RWPE2 (cell line): ENCODE measurements around the gene LEUTX.

Source experiments
- ATAC-seq: fragments of 200-7000 bp; cut with Tn5 transposase; 3 replicates; pipeline ENCODE4 v1.9.1; 2021; ENCODE audit warnings: low read depth
- DNase-seq: peaks from one replicate; pipeline ENCODE4 v3.0.0-alpha.2; 2020; ENCODE audit warnings: low spot score
- H3K27ac ChIP-seq: fragments of 450-650 bp; 2 replicates; pipeline ENCODE4 v1.5.1; 2017; ENCODE audit warnings: mild to moderate bottlenecking; ENCODE audit not compliant: poor library complexity, severe bottlenecking
- H3K27me3 ChIP-seq: fragments of 250-450 bp; sonication (Bioruptor Pico); 2 replicates; pipeline ENCODE4 v1.5.1; 2021; ENCODE audit warnings: mild to moderate bottlenecking, moderate library complexity; ENCODE audit not compliant: insufficient read depth, poor library complexity, severe bottlenecking
- H3K36me3 ChIP-seq: fragments of 250-450 bp; sonication (Bioruptor Pico); 2 replicates; pipeline ENCODE4 v1.5.1; 2020; ENCODE audit warnings: low read depth, mild to moderate bottlenecking, moderate library complexity
- H3K4me1 ChIP-seq: fragments of 250-450 bp; sonication (Bioruptor Pico); 2 replicates; pipeline ENCODE4 v1.5.1; 2021; ENCODE audit warnings: mild to moderate bottlenecking, moderate library complexity; ENCODE audit not compliant: insufficient read depth, poor library complexity, severe bottlenecking
- H3K4me3 ChIP-seq: fragments of 250-450 bp; sonication (Bioruptor Pico); 2 replicates; pipeline ENCODE4 v1.5.1; 2021; ENCODE audit warnings: mild to moderate bottlenecking, moderate library complexity; ENCODE audit not compliant: severe bottlenecking
- H3K9me3 ChIP-seq: fragments of 250-450 bp; sonication (Bioruptor Pico); 2 replicates; pipeline ENCODE4 v1.5.1; 2021; ENCODE audit warnings: mild to moderate bottlenecking, moderate library complexity; ENCODE audit not compliant: severe bottlenecking
- CTCF ChIP-seq: fragments of 450-650 bp; IDR thresholded peaks from one replicate; pipeline ENCODE4 v1.5.1; 2017; ENCODE audit warnings: mild to moderate bottlenecking, moderate library complexity; ENCODE audit not compliant: poor library complexity, severe bottlenecking

The LEUTX gene

GRCh38 chr19:39816287-39817048 is 37.8 kb downstream of the LEUTX start:
- TF ChIP-seq CTCF = no peak
- Histone ChIP-seq H3K4me1 (no peaks in the 10 kb centered on the region), H3K27me3 (no peaks in the 10 kb centered on the region), H3K4me3 (no peak overlapping the region), H3K36me3 (no peaks in the 10 kb centered on the region), H3K9me3 (no peaks in the 10 kb centered on the region), H3K27ac (no peak overlapping the region)
- ATAC-seq (no peak), DNase-seq (peak; percentile 4)

DNA sequence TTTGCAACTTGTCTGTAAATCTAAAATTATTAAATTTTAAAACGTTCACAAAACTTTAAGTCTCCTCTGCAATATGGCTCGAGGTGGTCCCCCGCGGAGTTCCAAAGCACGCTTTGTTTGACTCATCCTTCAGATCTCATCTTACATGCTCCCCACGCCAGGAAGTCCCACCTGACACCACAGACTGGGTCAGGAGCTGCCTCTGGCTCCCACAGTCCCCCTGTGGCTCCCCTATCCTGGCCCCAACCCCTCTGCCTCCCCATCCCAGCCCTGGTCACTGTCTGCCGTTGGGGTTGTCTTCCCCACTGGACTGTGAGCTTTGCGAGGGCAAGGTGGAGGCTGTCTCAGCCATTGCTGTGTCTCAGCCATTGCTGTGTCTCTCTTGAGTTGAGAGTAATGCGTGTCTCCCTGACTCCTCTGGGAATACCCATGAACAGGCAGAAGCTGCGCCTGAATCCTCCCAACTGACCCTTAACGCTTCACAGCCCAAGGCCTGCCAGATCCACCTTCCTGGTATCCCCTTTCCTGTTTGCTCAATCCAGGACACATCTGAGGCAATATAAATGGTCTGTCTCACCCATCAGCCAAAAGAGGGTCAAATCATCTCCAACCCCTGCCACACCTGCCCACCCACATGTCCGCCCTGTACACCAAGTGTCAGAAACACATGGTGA is 39.4 kb downstream of the LEUTX start:
- Histone ChIP-seq H3K27me3 (no peaks in the 10 kb centered on the region), H3K27ac (no peak overlapping the region), H3K4me1 (no peaks in the 10 kb centered on the region), H3K36me3 (no peaks in the 10 kb centered on the region), H3K9me3 (no peaks in the 10 kb centered on the region), H3K4me3 (no peak overlapping the region)
- TF ChIP-seq CTCF = no peak
- peak; percentile 24 for DNase-seq
- ATAC-seq = no peak

DNA sequence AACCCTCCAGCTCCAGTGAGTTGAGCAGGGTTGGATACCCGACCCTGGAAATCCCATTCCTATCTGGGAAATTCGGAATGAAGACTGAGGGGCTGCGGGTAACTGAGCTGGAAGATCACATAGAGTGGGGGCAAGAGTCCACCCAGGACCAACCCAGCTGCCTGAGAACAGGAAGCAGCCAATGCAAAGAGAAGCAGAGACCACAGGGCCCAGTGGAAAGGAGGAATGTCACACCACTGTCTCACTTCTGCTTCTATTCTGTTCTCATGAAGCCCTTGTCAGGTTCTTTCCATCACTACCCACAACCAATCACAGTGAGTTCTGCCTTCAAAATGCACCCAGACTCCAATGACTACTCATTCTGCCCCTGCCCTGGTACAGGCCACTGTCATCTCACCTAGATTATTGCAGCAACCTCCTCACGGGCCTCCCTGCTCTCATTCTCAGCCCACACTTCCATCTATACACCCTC is 40.0 kb downstream of the LEUTX start:
- no peak for ATAC-seq
- no peaks in the 10 kb centered on the region for H3K4me1 ChIP-seq
- peak; percentile 6 for DNase-seq
- H3K9me3 ChIP-seq = no peaks in the 10 kb centered on the region
- no peaks in the 10 kb centered on the region for H3K36me3 ChIP-seq
- no peak for TF ChIP-seq CTCF
- H3K27ac ChIP-seq = no peak overlapping the region
- H3K27me3 ChIP-seq = no peaks in the 10 kb centered on the region
- no peak overlapping the region for H3K4me3 ChIP-seq

GRCh38 chr19:39819786-39820185 is 41.1 kb downstream of the LEUTX start:
- Histone ChIP-seq H3K27me3 (no peaks in the 10 kb centered on the region), H3K4me3 (no peak overlapping the region), H3K36me3 (no peaks in the 10 kb centered on the region), H3K9me3 (no peaks in the 10 kb centered on the region), H3K27ac (no peak overlapping the region), H3K4me1 (no peaks in the 10 kb centered on the region)
- no peak for DNase-seq
- TF ChIP-seq CTCF = no peak
- ATAC-seq = no peak

GRCh38 chr19:39820696-39821095 is 42.0 kb downstream of the LEUTX start:
- no peak for TF ChIP-seq CTCF

More at GRCh38 chr19:39820696-39821095, 42.0 kb downstream of the LEUTX start:
- H3K36me3 ChIP-seq = no peaks in the 10 kb centered on the region
- H3K9me3 ChIP-seq = no peaks in the 10 kb centered on the region
- ATAC-seq = no peak
- H3K27ac ChIP-seq = no peak overlapping the region
- no peak overlapping the region for H3K4me3 ChIP-seq
- no peaks in the 10 kb centered on the region for H3K4me1 ChIP-seq
- no peaks in the 10 kb centered on the region for H3K27me3 ChIP-seq
- DNase-seq = no peak
